Activated T-helper 2 cell treated with anti-CD3 and anti-CD28 coated beads, Interferon-gamma antibody, Interleukin-2, Interleukin-4, amounts not matched to agents 10 μg/mL and 5 μg/mL and 100 μg/mL, durations not matched to agents 14 hours and 24 hours and 36 hours (primary cell): ENCODE data around the gene SND1. TPM values are rescaled to one million over a fixed set of nuclear protein-coding genes. Genes with fewer than 3 reads are reported as not detected.
"Not testable (repeated sequence)": the region's sequence is repeated elsewhere in the genome, so short reads cannot be mapped to it uniquely, and the experiment has no call there.

Source experiments
- DNase-seq: peaks from one replicate; pipeline ENCODE4 v3.0.0; 2021; ENCODE audit warnings: low spot score
- H3K27ac Mint-ChIP-seq: one replicate; pipeline ENCODE4 v1.8.0; 2021; ENCODE audit warnings: mixed read lengths
- H3K27me3 Mint-ChIP-seq: one replicate; pipeline ENCODE4 v1.8.0; 2021; ENCODE audit warnings: low read depth, mixed read lengths
- H3K36me3 Mint-ChIP-seq: one replicate; pipeline ENCODE4 v1.8.0; 2021; ENCODE audit warnings: low read depth, mixed read lengths
- H3K4me1 Mint-ChIP-seq: one replicate; pipeline ENCODE4 v1.8.0; 2021; ENCODE audit warnings: low read depth, mixed read lengths
- H3K4me3 Mint-ChIP-seq: one replicate; pipeline ENCODE4 v1.8.0; 2021; ENCODE audit warnings: low read depth, mild to moderate bottlenecking, moderate library complexity, mixed read lengths
- H3K9me3 Mint-ChIP-seq: one replicate; pipeline ENCODE4 v1.8.0; 2021; ENCODE audit warnings: mixed read lengths
- intact Hi-C: fragments of 100-400 bp; cut with micrococcal nuclease; formaldehyde crosslinking; loops from one replicate; pipeline ENCODE4 v1.15.1; 2023
- total RNA-seq: library from RNA; stranded (reverse); gene quantifications from 2 replicates; pipeline ENCODE4 v1.2.3, GENCODE V29; 2022

The SND1 gene
- total RNA-seq, 1 donor from 2014 or later: 311 TPM

DNA sequence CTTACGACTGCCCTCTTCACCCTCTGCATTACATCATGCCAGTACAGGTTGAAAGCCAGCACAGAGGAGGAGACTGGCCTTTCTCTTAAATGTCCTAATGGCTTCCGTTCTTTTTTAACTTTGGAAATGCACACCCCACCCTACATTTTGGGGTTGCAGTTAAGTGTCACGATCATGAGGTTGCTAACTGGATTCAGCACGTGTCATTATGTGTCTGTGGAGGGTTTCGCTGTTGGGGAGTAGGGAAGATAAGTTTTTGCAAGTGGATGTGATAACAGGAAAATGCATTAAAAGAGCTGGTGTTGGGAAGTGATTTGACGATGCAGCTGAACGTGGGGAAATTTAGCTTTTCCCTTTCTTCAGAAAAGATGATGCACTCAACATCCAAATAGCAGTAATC lies 243.4 kb downstream of the SND1 start:
- Mint-ChIP-seq H3K27me3 (no peaks in the 10 kb centered on the region), H3K9me3 (no peaks in the 10 kb centered on the region), H3K27ac (no peak overlapping the region), H3K4me3 (no peak overlapping the region), H3K4me1 (peaks cover 7% of the 10 kb centered on the region), H3K36me3 (peaks cover 41% of the 10 kb centered on the region)
- no peak for DNase-seq
- intact Hi-C loops: no loop called here

DNA sequence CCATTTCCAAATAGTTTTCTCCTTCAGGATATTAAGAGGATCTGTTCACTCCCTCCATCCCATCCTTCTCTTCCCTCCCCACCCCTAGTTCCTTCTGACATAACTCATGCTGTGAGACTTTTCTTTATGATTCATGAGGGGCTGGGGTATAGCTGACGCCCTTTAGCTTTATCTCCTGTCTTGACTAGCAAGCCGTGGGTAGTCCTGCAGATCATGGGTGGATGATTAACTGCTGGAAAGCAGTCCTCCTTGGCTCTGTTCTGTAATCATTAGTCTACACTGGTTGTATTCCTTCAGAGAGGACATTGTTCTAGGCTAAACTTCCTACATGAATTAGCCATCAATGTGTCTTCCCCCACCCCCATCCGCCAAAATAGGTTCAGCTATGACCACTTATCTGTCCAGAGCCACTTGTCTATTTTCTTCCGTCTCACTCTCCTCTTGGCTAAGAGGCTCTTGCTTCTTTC lies 243.9 kb downstream of the SND1 start:
- Mint-ChIP-seq H3K27ac (no peak overlapping the region), H3K4me1 (peaks cover 8% of the 10 kb centered on the region), H3K4me3 (no peak overlapping the region), H3K36me3 (peaks cover 37% of the 10 kb centered on the region), H3K9me3 (no peaks in the 10 kb centered on the region), H3K27me3 (no peaks in the 10 kb centered on the region)
- intact Hi-C loops: no loop called here
- DNase-seq: no peak

DNA sequence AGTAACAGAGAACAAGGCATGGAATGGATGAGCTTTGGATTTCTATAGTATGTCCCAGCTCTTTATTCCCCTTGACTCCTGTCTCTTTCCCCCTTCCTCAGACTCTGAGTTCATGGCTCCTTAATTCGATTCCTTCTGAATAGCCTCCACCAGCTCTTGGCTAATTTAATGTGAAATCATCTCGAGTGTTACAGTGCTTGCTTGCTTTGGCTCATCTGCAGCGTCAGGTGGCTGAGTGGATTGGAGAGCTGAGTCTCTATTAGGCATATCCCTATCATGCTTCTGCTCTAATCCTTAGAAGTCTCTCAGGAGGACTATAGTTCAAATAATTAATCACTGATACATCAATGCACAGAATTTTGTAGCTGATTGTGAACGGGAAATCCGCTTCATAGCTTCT lies 244.7 kb downstream of the SND1 start:
- no peak for DNase-seq
- H3K36me3 Mint-ChIP-seq: peaks cover 29% of the 10 kb centered on the region
- H3K9me3 Mint-ChIP-seq: no peaks in the 10 kb centered on the region
- H3K4me3 Mint-ChIP-seq: no peak overlapping the region
- no peaks in the 10 kb centered on the region for H3K27me3 Mint-ChIP-seq
- peaks cover 13% of the 10 kb centered on the region for H3K4me1 Mint-ChIP-seq
- no peak overlapping the region for H3K27ac Mint-ChIP-seq
- intact Hi-C loops: loop anchor here (1.0 kb wide), 2 partner anchors 22 to 46 kb away; no protein-coding TSS in a partner anchor

DNA sequence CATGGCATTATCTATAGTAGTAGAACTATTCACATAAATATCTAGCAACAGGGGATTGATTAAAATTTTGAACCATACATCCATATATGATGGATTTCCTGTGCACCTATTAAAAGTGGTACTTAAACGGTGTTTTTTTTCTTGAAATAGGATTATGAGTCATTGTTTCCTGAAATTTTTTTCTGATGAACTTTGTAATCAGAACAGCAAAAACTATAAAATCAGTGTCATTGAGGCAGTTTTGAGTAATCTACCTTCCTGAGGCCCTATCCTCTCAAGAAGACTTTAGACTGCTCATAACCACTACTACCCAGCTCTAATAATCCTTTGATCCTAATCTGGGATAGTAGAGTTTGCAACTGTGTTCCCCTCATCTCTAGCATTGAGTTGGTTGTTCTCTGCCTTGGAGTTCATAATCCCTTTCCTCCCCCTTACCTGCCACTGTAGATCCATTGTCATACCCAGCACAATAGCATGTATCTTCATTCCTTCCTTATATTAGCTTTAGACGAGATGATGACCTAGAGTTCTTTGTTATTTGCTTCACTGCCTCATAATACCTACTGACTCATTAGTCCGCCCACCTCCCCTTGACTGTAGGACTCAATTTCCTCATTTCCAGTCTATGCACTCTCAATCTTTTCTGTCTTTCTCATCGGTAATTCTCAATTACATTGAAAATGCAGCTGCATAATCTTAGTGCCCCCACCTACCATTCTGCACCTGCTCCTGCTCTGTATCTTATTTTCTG lies 245.9 kb downstream of the SND1 start:
- H3K9me3 Mint-ChIP-seq: no peaks in the 10 kb centered on the region
- no peak overlapping the region for H3K4me3 Mint-ChIP-seq
- no peak for DNase-seq
- H3K27me3 Mint-ChIP-seq: no peaks in the 10 kb centered on the region
- intact Hi-C loops: loop anchor here (1.0 kb wide), 4 partner anchors 10 to 48 kb away; no protein-coding TSS in a partner anchor
- H3K27ac Mint-ChIP-seq: no peak overlapping the region
- peaks cover 18% of the 10 kb centered on the region for H3K36me3 Mint-ChIP-seq
- peaks cover 20% of the 10 kb centered on the region for H3K4me1 Mint-ChIP-seq

DNA sequence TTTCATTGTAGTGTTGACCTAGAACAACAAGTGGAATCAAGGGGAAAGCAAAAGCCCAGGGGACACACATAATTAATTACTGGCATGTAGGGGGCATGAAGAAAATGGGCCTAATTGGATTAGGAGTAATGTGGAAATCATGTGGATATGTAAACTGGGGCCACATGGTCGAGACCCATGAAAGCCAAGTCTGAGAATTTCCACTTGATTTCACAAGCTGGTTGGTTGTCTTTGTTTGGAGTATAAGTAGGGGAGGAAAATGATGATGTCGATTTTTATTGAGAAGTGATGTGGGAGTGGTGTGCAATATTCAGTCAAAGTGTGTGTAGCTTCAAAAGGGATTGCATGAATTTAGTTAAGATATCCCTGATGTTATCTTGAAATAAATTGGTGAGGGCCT lies 247.4 kb downstream of the SND1 start:
- Mint-ChIP-seq H3K4me1 (peaks cover 24% of the 10 kb centered on the region), H3K27me3 (no peaks in the 10 kb centered on the region), H3K9me3 (no peaks in the 10 kb centered on the region), H3K27ac (peak overlapping the region; percentile 18), H3K4me3 (no peak overlapping the region), H3K36me3 (peaks cover 13% of the 10 kb centered on the region)
- intact Hi-C loops: no loop called here
- no peak for DNase-seq

DNA sequence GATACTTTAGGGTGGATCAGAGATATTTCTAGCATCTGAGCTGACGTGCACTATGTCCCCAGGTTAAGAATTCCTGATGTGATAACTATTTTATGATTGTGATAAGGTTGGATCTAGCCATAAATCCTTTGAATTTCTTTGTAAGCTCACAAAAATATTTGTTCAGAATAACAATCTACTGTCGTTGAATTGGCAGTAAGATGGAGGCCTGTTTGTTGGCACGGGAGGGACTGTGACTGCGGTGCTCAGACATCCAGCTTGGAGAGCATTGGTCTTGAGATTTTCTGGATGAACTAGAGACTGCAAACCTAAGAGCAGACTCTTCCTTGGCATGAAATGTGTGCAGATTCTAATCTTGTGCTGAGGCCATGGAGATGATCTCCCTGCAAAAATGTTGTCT lies 248.1 kb downstream of the SND1 start:
- no peak overlapping the region for H3K27ac Mint-ChIP-seq

DNA sequence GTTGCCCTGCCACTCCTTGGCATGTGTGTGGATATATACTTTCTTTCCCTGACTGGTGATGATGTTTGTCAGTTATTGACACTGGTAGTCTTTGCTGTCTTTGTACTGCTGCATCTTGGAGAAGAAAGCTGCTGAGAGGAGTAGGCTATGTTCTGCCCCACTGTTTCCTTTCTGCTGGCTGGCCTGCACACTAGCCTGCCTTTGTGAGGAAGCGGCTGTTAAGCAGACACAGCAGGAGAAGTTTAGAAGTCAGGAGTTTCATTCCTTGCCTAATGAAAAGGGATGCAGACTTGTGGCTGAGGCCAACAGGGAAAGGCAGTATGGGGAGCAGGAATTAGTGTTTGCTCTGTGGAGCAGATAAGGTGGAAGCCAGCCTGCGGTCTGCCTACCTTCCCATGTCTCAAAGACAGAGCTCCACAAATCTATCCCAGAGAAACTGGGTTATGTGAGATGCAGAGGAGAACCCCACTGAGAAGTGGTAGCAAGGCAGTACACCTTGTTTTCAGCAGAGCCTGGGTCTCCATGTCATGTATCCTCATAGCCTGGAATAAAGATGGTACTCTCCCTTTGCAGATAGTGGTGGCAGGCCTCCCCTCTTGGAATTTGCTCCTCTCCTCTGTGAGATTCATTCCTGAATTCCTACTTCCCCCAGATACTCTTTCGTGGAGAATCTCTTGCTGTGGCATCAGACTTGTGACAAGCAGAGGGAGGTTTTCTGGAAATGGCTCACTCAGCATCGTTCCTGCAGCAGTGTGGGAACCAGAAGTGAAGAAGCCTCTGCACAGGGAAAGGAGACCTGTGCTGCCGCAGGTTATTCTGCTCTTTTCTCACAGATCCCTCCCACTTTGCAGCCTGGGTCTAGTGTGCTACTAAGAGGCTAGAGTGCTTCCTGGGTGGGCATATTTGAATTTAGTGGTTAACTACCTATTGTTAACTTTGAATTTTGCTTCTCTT lies 249.0 kb downstream of the SND1 start:
- Mint-ChIP-seq H3K36me3 (peaks cover 24% of the 10 kb centered on the region), H3K9me3 (no peaks in the 10 kb centered on the region), H3K27me3 (no peaks in the 10 kb centered on the region), H3K4me1 (peaks cover 40% of the 10 kb centered on the region), H3K27ac (no peak overlapping the region), H3K4me3 (no peak overlapping the region)
- intact Hi-C loops: no loop called here
- no peak for DNase-seq

More for the DNA sequence above, 248.1 kb downstream of the SND1 start:
- intact Hi-C loops: no loop called here
- Mint-ChIP-seq H3K27me3 (no peaks in the 10 kb centered on the region), H3K36me3 (peaks cover 16% of the 10 kb centered on the region), H3K9me3 (no peaks in the 10 kb centered on the region), H3K4me1 (peaks cover 31% of the 10 kb centered on the region), H3K4me3 (no peak overlapping the region)
- DNase-seq: no peak

DNA sequence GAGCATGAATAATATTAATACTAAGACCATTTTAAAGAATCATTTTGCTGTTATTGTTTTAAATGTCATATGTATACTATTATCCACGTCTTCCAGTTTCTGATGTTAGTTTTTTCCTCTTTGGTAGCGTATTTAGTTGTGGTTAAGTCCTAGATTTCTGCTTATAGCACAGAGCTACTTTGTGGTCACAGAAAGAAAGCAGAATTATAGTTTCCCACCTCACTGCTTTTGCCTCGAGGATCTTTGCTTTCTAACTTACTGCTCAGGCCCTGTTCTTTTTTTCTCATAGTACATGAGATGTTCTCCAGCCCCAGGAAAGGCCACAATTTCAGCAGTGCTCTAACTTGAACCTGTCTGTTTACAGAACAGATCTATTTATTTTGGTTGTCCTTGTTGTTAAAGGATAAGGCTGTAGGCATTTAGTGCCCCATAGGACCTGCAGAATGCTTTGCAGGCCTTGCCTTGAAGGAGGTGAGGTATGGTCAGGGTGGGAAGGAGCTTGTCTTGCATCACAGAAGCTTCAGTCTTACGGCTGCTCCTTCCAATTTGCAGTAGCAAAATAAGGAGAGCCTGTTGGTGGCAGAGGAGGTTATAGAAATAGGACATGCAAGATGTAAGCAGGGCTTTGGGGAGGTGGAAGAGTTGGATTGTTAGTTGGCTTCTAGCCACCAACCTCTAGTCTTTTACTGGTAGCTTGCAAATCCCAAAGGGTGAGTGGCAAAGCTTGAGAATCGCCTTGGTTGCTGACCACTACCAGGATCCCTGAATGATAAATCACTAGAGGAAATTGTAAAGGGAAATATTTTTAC lies 250.1 kb downstream of the SND1 start:
- Mint-ChIP-seq H3K27ac (peak overlapping the region; percentile 30), H3K9me3 (no peaks in the 10 kb centered on the region), H3K36me3 (peaks cover 34% of the 10 kb centered on the region), H3K27me3 (no peaks in the 10 kb centered on the region), H3K4me3 (no peak overlapping the region), H3K4me1 (peaks cover 47% of the 10 kb centered on the region)
- intact Hi-C loops: no loop called here
- DNase-seq: no peak

DNA sequence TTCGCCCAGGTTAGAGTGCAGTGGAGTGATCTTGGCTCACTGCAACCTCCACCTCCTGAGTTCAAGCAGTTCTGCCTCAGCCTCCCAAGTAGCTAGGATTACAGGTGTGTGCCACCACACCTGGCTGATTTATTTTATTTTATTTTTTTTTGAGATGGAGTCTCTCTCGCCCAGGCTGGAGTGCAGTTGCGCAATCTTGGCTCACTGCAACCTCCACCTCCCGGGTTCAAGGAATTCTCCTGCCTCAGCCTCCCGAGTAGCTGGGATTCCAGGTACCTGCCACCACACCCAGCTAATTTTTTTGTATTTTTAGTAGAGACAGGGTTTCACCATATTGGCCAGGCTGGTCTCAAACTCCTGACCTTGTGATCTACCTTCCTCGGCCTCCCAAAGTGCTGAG lies 250.8 kb downstream of the SND1 start:
- intact Hi-C loops, H3K27ac Mint-ChIP-seq, H3K27me3 Mint-ChIP-seq, H3K9me3 Mint-ChIP-seq, DNase-seq, H3K4me3 Mint-ChIP-seq: not testable (repeated sequence)
- Mint-ChIP-seq H3K36me3 (peaks cover 40% of the 10 kb centered on the region), H3K4me1 (peaks cover 54% of the 10 kb centered on the region)

DNA sequence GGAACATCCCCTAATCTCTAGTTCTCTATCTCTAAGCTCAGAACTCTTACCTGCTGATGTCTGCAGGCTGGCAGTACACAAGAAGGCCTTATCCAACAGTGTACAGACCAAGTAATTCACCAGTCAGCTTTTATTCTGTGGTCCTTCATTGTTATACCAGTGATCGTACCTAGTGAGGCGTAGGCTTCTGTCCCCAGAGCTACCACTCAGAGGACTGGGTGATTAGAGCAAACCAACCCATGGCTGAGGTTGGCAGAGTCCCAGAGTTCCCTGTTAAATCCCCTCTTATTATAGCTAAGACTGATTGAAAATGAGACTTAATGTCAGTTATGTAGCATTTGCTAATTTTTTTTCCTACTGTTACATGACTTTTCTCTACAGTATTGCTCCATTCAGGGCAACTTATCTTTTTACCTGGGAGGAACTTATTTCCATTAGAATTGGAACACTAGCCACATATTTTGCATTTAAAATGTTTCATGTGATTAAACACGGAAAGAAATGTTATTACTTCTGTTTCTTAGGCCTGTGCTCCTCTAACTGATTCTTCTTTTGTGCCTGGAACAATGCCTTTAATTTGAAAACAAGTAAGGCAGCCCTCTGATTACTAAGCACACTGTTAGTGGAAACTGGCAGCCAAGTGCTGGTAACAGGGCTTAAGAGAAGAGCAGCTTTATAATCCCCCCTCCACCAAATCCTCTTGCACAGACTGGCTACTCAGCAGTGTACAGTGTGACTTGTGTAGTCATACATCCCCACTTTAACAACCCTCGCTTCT lies 252.1 kb downstream of the SND1 start:
- H3K4me3 Mint-ChIP-seq: no peak overlapping the region
- DNase-seq: no peak
- intact Hi-C loops: no loop called here
- peak overlapping the region; percentile 42 for H3K27ac Mint-ChIP-seq
- H3K9me3 Mint-ChIP-seq: no peaks in the 10 kb centered on the region
- H3K27me3 Mint-ChIP-seq: no peaks in the 10 kb centered on the region
- peaks cover 66% of the 10 kb centered on the region for H3K4me1 Mint-ChIP-seq
- peaks cover 51% of the 10 kb centered on the region for H3K36me3 Mint-ChIP-seq

DNA sequence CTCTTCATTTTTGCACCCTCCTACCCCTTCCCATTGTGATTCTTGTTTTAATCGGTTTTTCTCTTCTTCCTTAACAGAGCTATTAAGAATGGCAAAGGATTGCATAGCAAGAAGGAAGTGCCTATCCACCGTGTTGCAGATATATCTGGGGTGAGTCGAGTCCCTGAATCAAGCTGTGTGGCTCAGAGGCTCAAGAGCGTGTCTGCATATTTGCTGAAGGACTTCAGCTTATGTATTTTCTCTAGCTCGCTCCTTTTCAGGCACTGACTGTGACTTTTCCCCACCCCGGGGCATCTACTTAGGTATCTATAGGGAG lies 252.6 kb downstream of the SND1 start:
- intact Hi-C loops: no loop called here
- Mint-ChIP-seq H3K27ac (peak overlapping the region; percentile 42), H3K36me3 (peaks cover 47% of the 10 kb centered on the region), H3K27me3 (no peaks in the 10 kb centered on the region), H3K9me3 (no peaks in the 10 kb centered on the region), H3K4me1 (peaks cover 68% of the 10 kb centered on the region), H3K4me3 (no peak overlapping the region)
- no peak for DNase-seq

DNA sequence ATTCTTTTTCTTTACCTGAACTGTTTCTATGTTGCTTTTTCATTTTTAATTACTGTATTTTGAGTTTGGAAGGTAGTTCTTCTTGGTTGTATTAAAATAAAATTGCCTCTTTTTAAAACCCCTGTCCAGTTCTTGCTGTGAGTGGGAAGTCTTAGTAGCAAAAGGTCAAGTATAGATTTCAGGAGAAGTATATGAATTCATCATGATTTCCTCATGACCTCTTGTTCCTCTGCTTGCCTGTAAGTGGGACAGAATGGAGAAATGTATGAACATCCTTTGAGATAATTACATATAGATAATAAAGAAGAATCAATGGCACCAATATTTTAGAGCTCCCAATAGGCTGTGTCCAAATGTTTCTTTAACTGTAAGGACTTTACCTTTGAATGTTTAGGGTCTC lies 253.0 kb downstream of the SND1 start:
- Mint-ChIP-seq H3K27me3 (no peaks in the 10 kb centered on the region), H3K4me3 (no peak overlapping the region), H3K9me3 (no peaks in the 10 kb centered on the region), H3K27ac (no peak overlapping the region), H3K36me3 (peaks cover 43% of the 10 kb centered on the region), H3K4me1 (peaks cover 68% of the 10 kb centered on the region)
- intact Hi-C loops: loop anchor here (1.0 to 5.0 kb wide), 2 partner anchors 31 to 198 kb away; no protein-coding TSS in a partner anchor
- no peak for DNase-seq
